HepG2 (cell line): ENCODE measurements around the gene RHBDD3. TPM values are rescaled to one million over a fixed set of nuclear protein-coding genes. Genes with fewer than 3 reads are reported as not detected.

Experiments
- ATAC-seq: fragments of 200-7000 bp; cut with Tn5 transposase; 3 replicates; pipeline ENCODE4 v1.9.1; 2020; ENCODE audit warnings: mild to moderate bottlenecking, moderate library complexity
- BruUV-seq: library from RNA; stranded (reverse); fragments of 400-500 nt; replicated peaks from 2 replicates; lab custom pipeline; 2021; lab: Mats Ljungman, UMichigan
- CTCF ChIA-PET: fragments of 300-600 bp; formaldehyde crosslinking; extraction: SDS; loops from one replicate; lab custom pipeline; 2021; ENCODE audit warnings: low total read pairs, inconsistent platforms, low intra/inter-chr PET ratio; lab: Yijun Ruan, JAX
- POLR2A ChIA-PET: fragments of 350-600 bp; sonication (Branson Sonifier 250); formaldehyde crosslinking; loops from one replicate; lab custom pipeline; 2020; ENCODE audit warnings: antibody characterized with exemption, inconsistent platforms; lab: Yijun Ruan, JAX
- DNase-seq: peaks from one replicate; pipeline ENCODE4 v3.0.0-alpha.2; 2015; ENCODE audit warnings: low spot score
- FAIRE-seq: peaks from 3 replicates; lab custom pipeline; 2011; peaks lifted over from hg19 to GRCh38; lab: Jason Lieb, UNC
- H2AFZ ChIP-seq: one replicate; pipeline ENCODE4 v1.6.1; 2011; ENCODE audit warnings: low read length, inconsistent platforms
- H3K27ac ChIP-seq: fragments of 300-600 bp; 3 replicates; pipeline ENCODE4 v1.8.0; 2011; ENCODE audit warnings: mixed run types, mild to moderate bottlenecking, mixed read lengths, low read length, inconsistent platforms; ENCODE audit not compliant: insufficient read depth; ENCODE audit errors: extremely low read length
- H3K27me3 ChIP-seq, 2 experiments: fragments of 200-600 bp in 1 of 2; 2 replicates in 1 of 2; 3 replicates in 1 of 2; pipeline versions ENCODE4 v1.6.0 to v1.8.0; 2011; ENCODE audit warnings: low read length in 2 of 2, mild to moderate bottlenecking in 2 of 2, moderate library complexity in 2 of 2, inconsistent platforms in 1 of 2; ENCODE audit not compliant: insufficient read depth in 2 of 2, control insufficient read depth in 1 of 2
- H3K36me3 ChIP-seq, 2 experiments: fragments of 200-600 bp in 1 of 2; replicated peaks in 1 of 2; 2 replicates in 1 of 2; 3 replicates in 1 of 2; pipeline versions ENCODE4 v1.5.1 to v1.8.0; 2011; ENCODE audit warnings: low read length in 2 of 2, inconsistent platforms in 1 of 2; ENCODE audit not compliant: insufficient read depth in 2 of 2, control insufficient read depth in 1 of 2
- H3K4me1 ChIP-seq: 2 replicates; pipeline ENCODE4 v1.5.1; 2012; ENCODE audit warnings: low read length, inconsistent platforms; ENCODE audit not compliant: insufficient read depth
- H3K4me2 ChIP-seq: 2 replicates; pipeline ENCODE4 v1.6.0; 2011; ENCODE audit warnings: low read depth, low read length, inconsistent platforms
- H3K4me3 ChIP-seq, 3 experiments: fragments of 200-600 bp in 1 of 3; sonication (generic), shearing (Covaris generic) in 1 of 3; replicated peaks in 1 of 3; 2 replicates each; pipeline ENCODE4 v1.5.1; 2011 to 2016; ENCODE audit warnings: low read length in 3 of 3, inconsistent platforms in 2 of 3, low read depth in 2 of 3, mild to moderate bottlenecking in 2 of 3, control low read depth in 1 of 3, mixed read lengths in 1 of 3; ENCODE audit not compliant: insufficient read depth in 1 of 3
- H3K79me2 ChIP-seq: one replicate; pipeline ENCODE4 v1.6.1; 2011; ENCODE audit warnings: low read length, inconsistent platforms; ENCODE audit not compliant: insufficient read depth
- H3K9ac ChIP-seq: 2 replicates; pipeline ENCODE4 v1.6.0; 2011; ENCODE audit warnings: mild to moderate bottlenecking, low read depth, low read length, inconsistent platforms; ENCODE audit not compliant: insufficient read depth
- H3K9me3 ChIP-seq: 2 replicates; pipeline ENCODE4 v1.5.1; 2012; ENCODE audit warnings: mild to moderate bottlenecking, low read length
- H4K20me1 ChIP-seq: 2 replicates; pipeline ENCODE4 v1.6.0; 2011; ENCODE audit warnings: inconsistent platforms, mild to moderate bottlenecking, low read length, moderate library complexity; ENCODE audit not compliant: insufficient read depth
- ATF7 ChIP-seq, 2 experiments: fragments of 450-650 bp in 1 of 2; sonication (generic) in 1 of 2; formaldehyde crosslinking in 1 of 2; IDR thresholded peaks; 2 replicates each; pipeline versions ENCODE4 v1.4.0 to v1.6.1; 2016 to 2020; ENCODE audit warnings: antibody characterized with exemption in 1 of 2, mild to moderate bottlenecking in 1 of 2, missing genetic modification reagents in 1 of 2
- MEF2D ChIP-seq: sonication (generic); formaldehyde crosslinking; IDR thresholded peaks from 2 replicates; pipeline ENCODE4 v1.5.1; 2020; ENCODE audit warnings: mild to moderate bottlenecking, missing genetic modification reagents
- ONECUT2 ChIP-seq: sonication (generic); formaldehyde crosslinking; IDR thresholded peaks from 2 replicates; pipeline ENCODE4 v1.4.0; 2020; ENCODE audit warnings: missing genetic modification reagents
- POLR2G ChIP-seq: fragments of 200-400 bp; formaldehyde crosslinking; IDR thresholded peaks from 2 replicates; pipeline ENCODE4 v1.6.1; 2018; ENCODE audit warnings: mild to moderate bottlenecking, low read depth, low read length, moderate library complexity
- SNAPC2 ChIP-seq: sonication (generic); formaldehyde crosslinking; IDR thresholded peaks from 2 replicates; pipeline ENCODE4 v1.8.1; 2022; ENCODE audit warnings: mild to moderate bottlenecking, missing genetic modification reagents
- SRSF4 ChIP-seq: fragments of 200-400 bp; formaldehyde crosslinking; IDR thresholded peaks from one replicate; pipeline ENCODE4 v1.6.1; 2018; ENCODE audit warnings: mild to moderate bottlenecking, low read depth, low read length, moderate library complexity; ENCODE audit not compliant: poor library complexity, severe bottlenecking
- ZFAT ChIP-seq: sonication (generic); formaldehyde crosslinking; conservative IDR thresholded peaks from 2 replicates; pipeline ENCODE4 v1.8.1; 2023; ENCODE audit warnings: missing genetic modification reagents, inconsistent platforms
- ZNF263 ChIP-seq: sonication (generic); formaldehyde crosslinking; IDR thresholded peaks from 2 replicates; pipeline ENCODE4 v1.4.0; 2020; ENCODE audit warnings: missing genetic modification reagents
- ZNF335 ChIP-seq: sonication (generic); formaldehyde crosslinking; IDR thresholded peaks from 2 replicates; pipeline ENCODE4 v1.4.0; 2020; ENCODE audit warnings: missing genetic modification reagents
- ZNF574 ChIP-seq: sonication (generic); formaldehyde crosslinking; IDR thresholded peaks from 2 replicates; pipeline ENCODE4 v1.4.0; 2020; ENCODE audit warnings: missing genetic modification reagents
- ZNF850 ChIP-seq: sonication (generic); formaldehyde crosslinking; conservative IDR thresholded peaks from 2 replicates; pipeline ENCODE4 v1.9.0; 2021; ENCODE audit warnings: mild to moderate bottlenecking, missing genetic modification reagents
- WGBS: methylation state at CpG from one replicate; pipeline ENCODE4 v1.1.6; 2017; ENCODE audit warnings: low lambda C conversion rate; 5-methylcytosine and 5-hydroxymethylcytosine counted together
- in situ Hi-C: cut with HindIII; loops from 2 replicates; pipeline ENCODE4 v1.10.0; 2017; ENCODE audit warnings: low pct_unique_long_range_greater_than_20kb; ENCODE audit not compliant: extremely low pct_ligation_motif_present
- intact Hi-C: fragments of 100-400 bp; cut with micrococcal nuclease; formaldehyde crosslinking; loops from one replicate; pipeline ENCODE4 v1.10.0; 2022; ENCODE audit not compliant: unreplicated experiment
- polyA plus RNA-seq, 8 experiments: library from polyadenylated mRNA; depleted of rRNA in 3 of 8; stranded (reverse) in 7 of 8; unstranded in 1 of 8; fragments of >200 nt; fragmentation: Illumina TruSeq in 4 of 8; extraction: Trizol in 4 of 8; gene quantifications; 2 replicates each; pipeline versions ENCODE4 v1.2.1 to v1.2.3, GENCODE V29; 2011 to 2016; ENCODE audit warnings: low read depth in 4 of 8, missing spikeins in 1 of 8, mixed read lengths in 1 of 8; ENCODE audit not compliant: insufficient read depth in 1 of 8
- total RNA-seq, 5 experiments: library from RNA; depleted of rRNA; stranded (reverse); fragments of >200 nt; fragmentation: Illumina TruSeq; extraction: Trizol; gene quantifications; 2 replicates each; pipeline ENCODE4 v1.2.3, GENCODE V29; 2016; ENCODE audit warnings: low read depth in 1 of 5

The RHBDD3 gene
- total and polyA plus RNA-seq, 2 of the 13 experiments (the other 11 are each of a cell fraction or from before 2014, with no cell fraction given) = 12.1 to 26.7 TPM

GRCh38 chr22:29213493-29213892, 54.3 kb downstream of the RHBDD3 start:
- POLR2A ChIA-PET = no interaction called here
- DNase-seq = no peak

More at GRCh38 chr22:29213493-29213892, 54.3 kb downstream of the RHBDD3 start:
- H4K20me1 ChIP-seq = no peaks in the 10 kb centered on the region
- CTCF ChIA-PET = no interaction called here
- H2AFZ ChIP-seq = no peak overlapping the region
- FAIRE-seq (no peak), ATAC-seq (no peak)
- no peaks in the 10 kb centered on the region for H3K79me2 ChIP-seq
- intact Hi-C loops = no loop called here
- 27% methylated on average over 8 of the region's 9 CpGs for WGBS
- no TSS peak for BruUV-seq
- peaks cover 0 to 15% of the 10 kb centered on the region in 2 experiments; a peak in 4 of 5 replicates for H3K27me3 ChIP-seq
- no peak overlapping the region for H3K4me2 ChIP-seq
- no peak overlapping the region for H3K4me3 ChIP-seq
- TF ChIP-seq ONECUT2 (CRISPR knock-in tag) (no peak), SNAPC2 (no peak), POLR2G (no peak), MEF2D (CRISPR knock-in tag) (no peak), ZFAT (CRISPR knock-in tag) (no peak), SRSF4 (no peak), ATF7 (IDR thresholded peaks at IDR 0.05) (no peak), ATF7 (CRISPR knock-in tag; IDR thresholded peaks at IDR 0.05) (no peak), ZNF850 (CRISPR knock-in tag) (no peak), ZNF335 (no peak), ZNF574 (no peak), ZNF263 (no peak)
- no peak overlapping the region for H3K27ac ChIP-seq
- H3K36me3 ChIP-seq = no peaks in the 10 kb centered on the region
- in situ Hi-C loops = no loop called here
- peaks cover 22% of the 10 kb centered on the region for H3K4me1 ChIP-seq
- no peak overlapping the region for H3K9ac ChIP-seq
- H3K9me3 ChIP-seq = no peaks in the 10 kb centered on the region
